Suprapubic skin (tissue), 4 donors: ENCODE results near the gene CCSER2.

Experiments used
- POLR2A ChIP-seq, 2 donors: fragments of 450-650 bp; IDR thresholded peaks; one replicate each; pipeline ENCODE4 v1.6.1; 2017; ENCODE audit warnings: antibody characterized with exemption in 2 of 2, mild to moderate bottlenecking in 2 of 2, moderate library complexity in 2 of 2
- POLR2AphosphoS5 ChIP-seq, 3 donors: sonication (generic); formaldehyde crosslinking; IDR thresholded peaks; one replicate each; pipeline ENCODE4 v1.6.1; 2017; ENCODE audit warnings: antibody characterized with exemption in 3 of 3
- TF ChIP-seq, protein P1 (sequence below), 2 donors: fragments of 200-600 bp in 1 of 2; fragments of 450-650 bp in 1 of 2; sonication (generic) in 1 of 2; IDR thresholded peaks; one replicate each; pipeline ENCODE4 v1.5.1; 2016 to 2019; ENCODE audit warnings: antibody characterized with exemption in 2 of 2, mild to moderate bottlenecking in 1 of 2, moderate library complexity in 1 of 2

DNA sequence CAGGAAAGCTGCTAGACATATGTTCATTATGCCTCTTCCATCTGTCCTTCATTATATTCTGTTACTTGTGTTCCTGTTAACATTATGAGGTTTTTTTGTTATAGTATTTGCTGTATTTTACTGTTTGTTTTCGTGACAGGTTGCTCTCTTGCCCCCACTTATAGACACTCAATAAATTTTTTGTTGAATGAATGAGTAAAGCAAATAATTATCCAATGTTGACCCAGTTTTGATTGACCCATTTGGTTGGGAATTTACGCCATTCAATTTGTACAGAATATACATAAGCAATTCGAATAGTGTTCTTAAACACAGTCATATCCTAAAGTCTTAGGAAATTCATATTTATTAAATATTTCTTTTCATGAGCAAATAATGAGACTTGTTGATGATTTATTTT is 11.8 kb downstream of the CCSER2 start:
- no peak for TF ChIP-seq POLR2A (IDR thresholded peaks at IDR 0.05)
- TF ChIP-seq, protein P1, sequence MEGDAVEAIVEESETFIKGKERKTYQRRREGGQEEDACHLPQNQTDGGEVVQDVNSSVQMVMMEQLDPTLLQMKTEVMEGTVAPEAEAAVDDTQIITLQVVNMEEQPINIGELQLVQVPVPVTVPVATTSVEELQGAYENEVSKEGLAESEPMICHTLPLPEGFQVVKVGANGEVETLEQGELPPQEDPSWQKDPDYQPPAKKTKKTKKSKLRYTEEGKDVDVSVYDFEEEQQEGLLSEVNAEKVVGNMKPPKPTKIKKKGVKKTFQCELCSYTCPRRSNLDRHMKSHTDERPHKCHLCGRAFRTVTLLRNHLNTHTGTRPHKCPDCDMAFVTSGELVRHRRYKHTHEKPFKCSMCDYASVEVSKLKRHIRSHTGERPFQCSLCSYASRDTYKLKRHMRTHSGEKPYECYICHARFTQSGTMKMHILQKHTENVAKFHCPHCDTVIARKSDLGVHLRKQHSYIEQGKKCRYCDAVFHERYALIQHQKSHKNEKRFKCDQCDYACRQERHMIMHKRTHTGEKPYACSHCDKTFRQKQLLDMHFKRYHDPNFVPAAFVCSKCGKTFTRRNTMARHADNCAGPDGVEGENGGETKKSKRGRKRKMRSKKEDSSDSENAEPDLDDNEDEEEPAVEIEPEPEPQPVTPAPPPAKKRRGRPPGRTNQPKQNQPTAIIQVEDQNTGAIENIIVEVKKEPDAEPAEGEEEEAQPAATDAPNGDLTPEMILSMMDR (IDR thresholded peaks at IDR 0.05) = no peak
- no peak for TF ChIP-seq POLR2AphosphoS5 (IDR thresholded peaks at IDR 0.05)
